CD4-positive, alpha-beta T cell (primary cell): Measurements from ENCODE around the gene DSEL. TPM values are rescaled to one million over a fixed set of nuclear protein-coding genes. Genes with fewer than 3 reads are reported as not detected.
A peak's percentile ranks its signal among the peaks of the same experiment; 100 is the strongest.

ENCODE experiments used
- ATAC-seq: fragments of 200-7000 bp; cut with Tn5 transposase; one replicate; pipeline ENCODE4 v1.10.0; 2022; ENCODE audit warnings: mild to moderate bottlenecking; ENCODE audit not compliant: poor library complexity
- CTCF ChIA-PET: fragments of 350-600 bp; sonication (Branson Sonifier 250); formaldehyde crosslinking; loops from one replicate; lab custom pipeline; 2021; ENCODE audit warnings: antibody characterized with exemption, inconsistent platforms; lab: Charles Lee
- POLR2A ChIA-PET: fragments of 350-600 bp; sonication (Branson Sonifier 250); formaldehyde crosslinking; loops from one replicate; lab custom pipeline; 2021; ENCODE audit warnings: antibody characterized with exemption, inconsistent platforms; lab: Charles Lee
- DNase-seq, 14 experiments: peaks; one replicate each; pipeline ENCODE4 v3.0.0-alpha.2; 2013 to 2020; ENCODE audit warnings: mixed read lengths in 2 of 14
- H3K27ac ChIP-seq, 2 donors: one replicate each; pipeline versions ENCODE4 v1.5.1 to v1.7.0; 2013; ENCODE audit warnings: low read length in 2 of 2, low read depth in 1 of 2, mild to moderate bottlenecking in 1 of 2
- H3K27me3 ChIP-seq, 2 experiments: 1 replicate in 1 of 2; 2 replicates in 1 of 2; pipeline versions ENCODE4 v1.6.1 to v1.7.0; 2013; ENCODE audit warnings: low read length in 2 of 2, control low read depth in 1 of 2, mild to moderate bottlenecking in 1 of 2, moderate library complexity in 1 of 2; ENCODE audit not compliant: insufficient read depth in 2 of 2, control insufficient read depth in 1 of 2
- H3K36me3 ChIP-seq: one replicate; pipeline ENCODE4 v1.6.1; 2013; ENCODE audit warnings: low read length, control low read depth; ENCODE audit not compliant: insufficient read depth
- H3K4me1 ChIP-seq: one replicate; pipeline ENCODE4 v1.6.1; 2013; ENCODE audit warnings: low read length, control low read depth; ENCODE audit not compliant: insufficient read depth
- H3K4me3 ChIP-seq: one replicate; pipeline ENCODE4 v1.5.1; 2013; ENCODE audit warnings: mild to moderate bottlenecking, low read length, moderate library complexity
- H3K9me3 ChIP-seq, 2 experiments: 1 replicate in 1 of 2; 2 replicates in 1 of 2; pipeline versions ENCODE4 v1.6.1 to v1.7.0; 2013; ENCODE audit warnings: low read length in 2 of 2, mild to moderate bottlenecking in 2 of 2, control low read depth in 1 of 2, moderate library complexity in 1 of 2; ENCODE audit not compliant: control insufficient read depth in 1 of 2, insufficient read depth in 1 of 2
- H3K27ac Mint-ChIP-seq: one replicate; pipeline ENCODE4 v1.8.0; 2020; ENCODE audit warnings: mixed read lengths
- H3K27me3 Mint-ChIP-seq: one replicate; pipeline ENCODE4 v1.8.0; 2021; ENCODE audit warnings: mixed read lengths
- H3K36me3 Mint-ChIP-seq: one replicate; pipeline ENCODE4 v1.8.0; 2021; ENCODE audit warnings: low read depth, mixed read lengths
- H3K4me1 Mint-ChIP-seq: one replicate; pipeline ENCODE4 v1.8.0; 2021; ENCODE audit warnings: low read depth, mixed read lengths
- H3K4me3 Mint-ChIP-seq: one replicate; pipeline ENCODE4 v1.8.0; 2020; ENCODE audit warnings: mild to moderate bottlenecking, mixed read lengths
- H3K9me3 Mint-ChIP-seq: one replicate; pipeline ENCODE4 v1.8.0; 2020; ENCODE audit warnings: mixed read lengths
- intact Hi-C, 2 experiments: fragments of 100-400 bp; cut with DNase I in 1 of 2; cut with micrococcal nuclease in 1 of 2; formaldehyde crosslinking; loops; one replicate each; pipeline versions ENCODE4 v1.15.1 to v1.9.0; 2023 to 2025; cut with DNase I, micrococcal nuclease
- total RNA-seq, 174 experiments: library from RNA in 2 of 174; stranded (reverse) in 2 of 174; gene quantifications; one replicate each; pipeline ENCODE4 v1.2.3 and lab custom pipeline; 2021 to 2026
- TF ChIP-seq, protein P1 (sequence below): fragments of 200-600 bp; IDR thresholded peaks from one replicate; pipeline ENCODE4 v1.8.0; 2022; ENCODE audit warnings: antibody characterized with exemption, mild to moderate bottlenecking

The DSEL gene
- total RNA-seq, 2 experiments from 2014 or later = 0.52 to 0.53 TPM

DNA sequence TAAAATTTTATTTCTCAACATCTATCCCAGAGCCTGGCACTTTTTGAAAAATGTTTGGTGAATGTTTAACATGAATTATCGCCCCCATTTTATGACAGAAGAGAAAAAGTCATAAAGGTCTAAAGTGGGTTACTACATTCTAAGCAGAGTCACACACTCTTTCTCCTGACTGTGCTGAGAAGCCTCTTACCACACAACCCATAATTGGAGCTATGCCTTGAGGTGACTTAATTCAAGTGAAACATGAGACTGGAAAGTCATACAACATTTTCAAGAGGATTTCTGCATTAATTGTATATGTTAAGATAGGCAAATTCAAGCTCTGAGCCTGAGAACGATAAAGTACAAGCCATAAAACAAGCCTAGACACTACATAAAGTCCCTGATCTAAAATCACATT, 3.1 kb upstream of the DSEL start:
- Mint-ChIP-seq H3K9me3 (no peaks in the 10 kb centered on the region), H3K36me3 (no peaks in the 10 kb centered on the region), H3K4me1 (peaks cover 36% of the 10 kb centered on the region), H3K27me3 (peaks cover 23% of the 10 kb centered on the region), H3K27ac (no peak overlapping the region), H3K4me3 (no peak overlapping the region)
- Histone ChIP-seq H3K27me3 (no peaks in the 10 kb centered on the region), H3K27ac (no peak overlapping the region), H3K4me1 (peaks cover 18% of the 10 kb centered on the region), H3K4me3 (no peak overlapping the region), H3K36me3 (no peaks in the 10 kb centered on the region), H3K9me3 (no peaks in the 10 kb centered on the region)
- TF ChIP-seq, protein P1, sequence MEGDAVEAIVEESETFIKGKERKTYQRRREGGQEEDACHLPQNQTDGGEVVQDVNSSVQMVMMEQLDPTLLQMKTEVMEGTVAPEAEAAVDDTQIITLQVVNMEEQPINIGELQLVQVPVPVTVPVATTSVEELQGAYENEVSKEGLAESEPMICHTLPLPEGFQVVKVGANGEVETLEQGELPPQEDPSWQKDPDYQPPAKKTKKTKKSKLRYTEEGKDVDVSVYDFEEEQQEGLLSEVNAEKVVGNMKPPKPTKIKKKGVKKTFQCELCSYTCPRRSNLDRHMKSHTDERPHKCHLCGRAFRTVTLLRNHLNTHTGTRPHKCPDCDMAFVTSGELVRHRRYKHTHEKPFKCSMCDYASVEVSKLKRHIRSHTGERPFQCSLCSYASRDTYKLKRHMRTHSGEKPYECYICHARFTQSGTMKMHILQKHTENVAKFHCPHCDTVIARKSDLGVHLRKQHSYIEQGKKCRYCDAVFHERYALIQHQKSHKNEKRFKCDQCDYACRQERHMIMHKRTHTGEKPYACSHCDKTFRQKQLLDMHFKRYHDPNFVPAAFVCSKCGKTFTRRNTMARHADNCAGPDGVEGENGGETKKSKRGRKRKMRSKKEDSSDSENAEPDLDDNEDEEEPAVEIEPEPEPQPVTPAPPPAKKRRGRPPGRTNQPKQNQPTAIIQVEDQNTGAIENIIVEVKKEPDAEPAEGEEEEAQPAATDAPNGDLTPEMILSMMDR = no peak
- ATAC-seq (no peak), DNase-seq (no peak)
- CTCF ChIA-PET = no interaction called here
- POLR2A ChIA-PET = no interaction called here
- intact Hi-C loops = loop anchor here (5.0 to 10.0 kb wide), 3 partner anchors 302 to 1195 kb away; partner anchors contain the start of gene TMX3 (in 1 of the 2)

DNA sequence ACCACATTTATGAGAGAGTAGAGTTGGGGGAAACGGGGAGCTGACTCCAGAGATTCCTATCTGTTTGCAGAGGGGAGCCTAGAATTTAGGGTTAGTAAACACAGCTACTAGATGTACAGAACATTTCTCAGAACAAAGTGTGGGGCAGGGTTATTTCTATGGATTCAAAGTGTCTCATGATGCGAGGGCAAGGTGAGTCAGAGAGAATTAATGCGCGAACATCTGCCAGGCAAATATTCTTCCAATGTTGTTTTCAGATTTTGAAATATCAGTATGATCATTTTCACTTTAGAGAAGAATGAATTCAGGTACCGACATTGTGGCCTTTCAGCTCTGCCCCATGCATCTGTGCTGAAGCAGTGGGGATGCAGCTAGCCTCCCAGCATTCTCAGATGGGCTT, 2.0 kb upstream of the DSEL start:
- TF ChIP-seq, protein P1 = no peak

GRCh38 chr18:67517444-67517765, 885 bp upstream of the DSEL start:
- peak in 4 of 14 experiments; percentile 0 to 37 (median 30) for DNase-seq

More for the DNA sequence above, 2.0 kb upstream of the DSEL start:
- intact Hi-C loops = loop anchor here (5.0 to 10.0 kb wide), 3 partner anchors 301 to 1196 kb away; partner anchors contain the start of gene TMX3 (in 1 of the 2)
- Histone ChIP-seq H3K36me3 (no peaks in the 10 kb centered on the region), H3K27me3 (no peaks in the 10 kb centered on the region), H3K27ac (no peak overlapping the region), H3K4me3 (no peak overlapping the region), H3K4me1 (peaks cover 18% of the 10 kb centered on the region), H3K9me3 (no peaks in the 10 kb centered on the region)
- Mint-ChIP-seq H3K36me3 (no peaks in the 10 kb centered on the region), H3K4me3 (peak overlapping the region; percentile 68), H3K4me1 (peaks cover 37% of the 10 kb centered on the region), H3K27me3 (peaks cover 20% of the 10 kb centered on the region), H3K27ac (no peak overlapping the region), H3K9me3 (no peaks in the 10 kb centered on the region)
- DNase-seq (no peak), ATAC-seq (no peak)
- POLR2A ChIA-PET = no interaction called here
- CTCF ChIA-PET = no interaction called here

More at GRCh38 chr18:67517444-67517765, 885 bp upstream of the DSEL start:
- H3K36me3 Mint-ChIP-seq = no peaks in the 10 kb centered on the region
- ChIA-PET CTCF (no interaction called here), POLR2A (interaction anchor here (1.0 kb wide), 2 partner anchors 8 to 11 kb away, joined by 3 to 4 read pairs; no protein-coding TSS in a partner anchor)
- Histone ChIP-seq H3K27me3 (no peaks in the 10 kb centered on the region), H3K9me3 (no peaks in the 10 kb centered on the region), H3K36me3 (no peaks in the 10 kb centered on the region), H3K4me1 (peaks cover 18% of the 10 kb centered on the region), H3K4me3 (peak overlapping the region; percentile 67), H3K27ac (no peak overlapping the region)
- ATAC-seq = no peak
- no peak overlapping the region for H3K27ac Mint-ChIP-seq
- intact Hi-C loops = loop anchor here (5.0 to 10.0 kb wide), 3 partner anchors 300 to 1197 kb away; partner anchors contain the start of gene TMX3 (in 1 of the 2)
- no peaks in the 10 kb centered on the region for H3K9me3 Mint-ChIP-seq
- H3K4me3 Mint-ChIP-seq = peak overlapping the region; percentile 92
- peaks cover 12% of the 10 kb centered on the region for H3K27me3 Mint-ChIP-seq
- peaks cover 37% of the 10 kb centered on the region for H3K4me1 Mint-ChIP-seq
- TF ChIP-seq, protein P1 = no peak
